Measurements from ENCODE around the gene GRHL1. TPM values are rescaled to one million over a fixed set of nuclear protein-coding genes. Genes with fewer than 3 reads are reported as not detected.
"Not testable (repeated sequence)": the region's sequence is repeated elsewhere in the genome, so short reads cannot be mapped to it uniquely, and the experiment has no call there.

GRHL1 gene
- total RNA-seq, 1 experiment from 2014 or later: 1.3 TPM

- Histone ChIP-seq H3K4me2 (ENCODE audit: low read depth, low read length, poor library complexity, severe bottlenecking) (no peak overlapping the region), H3K79me2 (ENCODE audit: low read length) (no peaks in the 10 kb centered on the region)
Observed at GRCh38 chr2:10030311-10030736, 78.8 kb downstream of the GRHL1 start.

DNA sequence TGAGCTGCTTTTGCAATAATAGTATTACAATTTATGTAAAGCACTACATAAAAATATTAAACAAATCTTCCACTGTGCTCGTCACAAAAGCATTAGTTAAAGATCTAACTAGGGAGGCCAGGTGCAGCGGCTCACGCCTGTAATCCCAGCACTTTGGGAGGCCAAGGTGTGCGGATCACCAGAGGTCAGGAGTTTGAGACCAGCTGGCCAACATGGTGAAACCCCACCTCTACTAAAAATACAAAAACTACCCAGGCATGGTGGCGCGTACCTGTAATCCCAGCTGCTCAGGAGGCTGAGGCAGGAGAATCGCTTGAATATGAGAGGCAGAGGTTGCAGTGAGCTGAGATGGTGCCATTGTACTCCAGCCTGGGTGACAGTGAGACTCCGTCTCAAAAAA, 79.3 kb downstream of the GRHL1 start:
- not testable (repeated sequence) for H3K4me3 ChIP-seq (ENCODE audit: low read length); DNase-seq; H2AFZ ChIP-seq (ENCODE audit: low read length); H3K79me2 ChIP-seq (ENCODE audit: low read length); H3K27ac ChIP-seq (ENCODE audit: low read length); H3K9me3 ChIP-seq (ENCODE audit: low read length); H3K4me2 ChIP-seq (ENCODE audit: low read depth, low read length, poor library complexity, severe bottlenecking); H3K27me3 ChIP-seq (ENCODE audit: low read length); H3K36me3 ChIP-seq (ENCODE audit: insufficient read depth, low read length); H3K9me2 ChIP-seq (replicated peaks; ENCODE audit: insufficient read depth, low read length); H4K20me1 ChIP-seq (ENCODE audit: insufficient read depth, low read depth, low read length); H3K4me1 ChIP-seq (ENCODE audit: low read length); H3K9ac ChIP-seq (ENCODE audit: low read length)

More at GRCh38 chr2:10030311-10030736, 78.8 kb downstream of the GRHL1 start:
- Histone ChIP-seq H2AFZ (ENCODE audit: low read length) (no peak overlapping the region), H4K20me1 (ENCODE audit: insufficient read depth, low read depth, low read length) (no peaks in the 10 kb centered on the region), H3K9me2 (replicated peaks; ENCODE audit: insufficient read depth, low read length) (no peaks in the 10 kb centered on the region), H3K9ac (ENCODE audit: low read length) (no peak overlapping the region), H3K4me3 (ENCODE audit: low read length) (no peak overlapping the region), H3K4me1 (ENCODE audit: low read length) (no peaks in the 10 kb centered on the region), H3K36me3 (ENCODE audit: insufficient read depth, low read length) (no peaks in the 10 kb centered on the region), H3K27ac (ENCODE audit: low read length) (no peak overlapping the region), H3K27me3 (ENCODE audit: low read length) (no peaks in the 10 kb centered on the region), H3K9me3 (ENCODE audit: low read length) (no peaks in the 10 kb centered on the region)
- DNase-seq: no peak

DNA sequence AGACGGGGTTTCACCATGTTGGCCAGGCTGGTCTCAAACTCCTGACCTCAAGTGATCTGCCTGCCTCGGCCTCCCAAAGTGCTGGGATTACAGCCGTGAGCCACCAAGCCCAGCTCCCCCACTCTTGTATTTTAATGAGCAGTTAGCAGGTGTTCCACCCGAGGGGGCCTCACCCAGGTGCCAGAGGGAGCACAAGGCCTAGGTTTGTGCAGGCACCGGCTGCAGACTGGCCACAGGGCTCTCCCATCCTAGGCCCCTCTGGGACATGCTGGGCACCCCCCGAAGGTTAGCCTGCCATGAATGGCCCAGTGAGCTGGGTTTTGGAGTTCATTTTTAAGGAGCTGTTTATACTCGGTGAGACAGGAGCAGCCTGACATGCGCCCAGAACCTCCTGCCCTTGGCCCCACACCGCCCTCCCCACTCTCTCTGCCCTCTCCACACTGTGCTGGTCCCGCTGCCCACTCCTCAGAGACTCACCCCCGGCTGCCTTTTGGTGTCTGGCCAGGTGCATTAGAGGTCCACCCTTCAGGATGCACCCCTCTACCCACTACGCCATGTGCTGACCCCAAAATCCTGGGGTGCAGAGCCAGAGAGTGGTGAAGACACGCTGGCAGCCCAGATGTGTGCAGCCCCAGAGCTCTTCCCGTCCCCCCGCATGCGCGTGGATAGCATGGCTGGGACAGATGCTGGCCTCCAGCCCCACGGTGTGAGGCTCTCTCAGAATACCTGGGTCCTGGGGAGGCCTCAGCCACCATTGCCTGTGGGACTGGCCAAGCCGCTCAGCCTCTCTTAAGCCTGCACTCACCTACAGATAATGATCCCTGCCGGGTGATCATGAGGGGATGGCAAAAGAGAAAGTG, 80.6 kb downstream of the GRHL1 start:
- no peaks in the 10 kb centered on the region for H4K20me1 ChIP-seq (ENCODE audit: insufficient read depth, low read depth, low read length)
- no peaks in the 10 kb centered on the region for H3K9me2 ChIP-seq (replicated peaks; ENCODE audit: insufficient read depth, low read length)
- no peak overlapping the region for H2AFZ ChIP-seq (ENCODE audit: low read length)
- H3K27ac ChIP-seq (ENCODE audit: low read length): no peak overlapping the region
- H3K79me2 ChIP-seq (ENCODE audit: low read length): no peaks in the 10 kb centered on the region
- DNase-seq: no peak
- H3K4me1 ChIP-seq (ENCODE audit: low read length): no peaks in the 10 kb centered on the region
- H3K4me3 ChIP-seq (ENCODE audit: low read length): no peak overlapping the region
- no peak overlapping the region for H3K4me2 ChIP-seq (ENCODE audit: low read depth, low read length, poor library complexity, severe bottlenecking)
- no peaks in the 10 kb centered on the region for H3K36me3 ChIP-seq (ENCODE audit: insufficient read depth, low read length)
- H3K9ac ChIP-seq (ENCODE audit: low read length): no peak overlapping the region
- H3K27me3 ChIP-seq (ENCODE audit: low read length): no peaks in the 10 kb centered on the region
- H3K9me3 ChIP-seq (ENCODE audit: low read length): no peaks in the 10 kb centered on the region

GRCh38 chr2:10032746-10033105, 81.2 kb downstream of the GRHL1 start:
- Histone ChIP-seq H3K9me3 (ENCODE audit: low read length) (no peaks in the 10 kb centered on the region), H3K4me1 (ENCODE audit: low read length) (no peaks in the 10 kb centered on the region), H2AFZ (ENCODE audit: low read length) (no peak overlapping the region), H4K20me1 (ENCODE audit: insufficient read depth, low read depth, low read length) (no peaks in the 10 kb centered on the region), H3K79me2 (ENCODE audit: low read length) (no peaks in the 10 kb centered on the region), H3K36me3 (ENCODE audit: insufficient read depth, low read length) (no peaks in the 10 kb centered on the region), H3K27ac (ENCODE audit: low read length) (no peak overlapping the region), H3K9me2 (replicated peaks; ENCODE audit: insufficient read depth, low read length) (no peaks in the 10 kb centered on the region), H3K4me2 (ENCODE audit: low read depth, low read length, poor library complexity, severe bottlenecking) (no peak overlapping the region), H3K4me3 (ENCODE audit: low read length) (no peak overlapping the region), H3K27me3 (ENCODE audit: low read length) (no peaks in the 10 kb centered on the region), H3K9ac (ENCODE audit: low read length) (no peak overlapping the region)
- no peak for DNase-seq

DNA sequence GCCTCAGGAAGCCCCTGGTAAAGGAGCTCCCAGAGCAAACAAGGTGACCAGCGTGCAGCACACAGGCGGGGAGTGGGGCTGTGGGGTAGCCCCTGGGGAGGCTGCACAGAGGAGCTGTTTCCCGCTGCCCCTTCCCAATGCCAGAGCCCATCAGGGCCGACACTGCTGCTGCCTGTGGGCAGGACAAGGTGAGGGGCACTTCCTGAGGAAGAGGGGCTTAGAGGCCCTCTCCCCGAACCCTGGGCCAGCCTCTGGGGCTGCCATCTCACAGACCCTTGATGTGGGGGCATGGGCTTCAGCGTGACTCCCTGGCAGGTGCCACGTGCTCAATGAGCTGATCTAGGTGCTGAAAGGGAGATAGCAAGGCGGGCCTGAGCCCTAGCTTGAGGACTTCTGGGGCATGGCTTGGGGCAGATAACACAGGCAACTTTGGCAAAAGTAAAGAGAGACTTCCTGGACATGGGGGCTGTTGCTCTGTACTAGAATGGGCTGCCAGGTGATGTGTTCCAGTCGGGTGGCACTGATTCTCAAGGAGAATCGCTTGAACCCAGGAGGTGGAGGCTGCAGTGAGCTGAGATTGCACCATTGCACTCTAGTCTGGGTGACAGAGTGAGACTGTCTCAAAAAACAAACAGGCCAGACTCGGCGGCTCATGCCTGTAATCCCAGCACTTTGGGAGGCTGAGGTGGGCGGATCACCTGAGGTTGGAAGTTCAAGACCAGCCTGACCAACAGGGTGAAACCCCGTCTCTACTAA, 81.9 kb downstream of the GRHL1 start:
- no peaks in the 10 kb centered on the region for H3K4me1 ChIP-seq (ENCODE audit: low read length)
- H4K20me1 ChIP-seq (ENCODE audit: insufficient read depth, low read depth, low read length): no peaks in the 10 kb centered on the region
- H3K4me2 ChIP-seq (ENCODE audit: low read depth, low read length, poor library complexity, severe bottlenecking): no peak overlapping the region
- H3K9me2 ChIP-seq (replicated peaks; ENCODE audit: insufficient read depth, low read length): no peaks in the 10 kb centered on the region
- no peak overlapping the region for H3K27ac ChIP-seq (ENCODE audit: low read length)
- H3K9ac ChIP-seq (ENCODE audit: low read length): no peak overlapping the region
- H3K9me3 ChIP-seq (ENCODE audit: low read length): no peaks in the 10 kb centered on the region
- no peak overlapping the region for H3K4me3 ChIP-seq (ENCODE audit: low read length)
- H3K27me3 ChIP-seq (ENCODE audit: low read length): no peaks in the 10 kb centered on the region
- no peak overlapping the region for H2AFZ ChIP-seq (ENCODE audit: low read length)
- no peaks in the 10 kb centered on the region for H3K79me2 ChIP-seq (ENCODE audit: low read length)
- no peak for DNase-seq
- H3K36me3 ChIP-seq (ENCODE audit: insufficient read depth, low read length): no peaks in the 10 kb centered on the region

DNA sequence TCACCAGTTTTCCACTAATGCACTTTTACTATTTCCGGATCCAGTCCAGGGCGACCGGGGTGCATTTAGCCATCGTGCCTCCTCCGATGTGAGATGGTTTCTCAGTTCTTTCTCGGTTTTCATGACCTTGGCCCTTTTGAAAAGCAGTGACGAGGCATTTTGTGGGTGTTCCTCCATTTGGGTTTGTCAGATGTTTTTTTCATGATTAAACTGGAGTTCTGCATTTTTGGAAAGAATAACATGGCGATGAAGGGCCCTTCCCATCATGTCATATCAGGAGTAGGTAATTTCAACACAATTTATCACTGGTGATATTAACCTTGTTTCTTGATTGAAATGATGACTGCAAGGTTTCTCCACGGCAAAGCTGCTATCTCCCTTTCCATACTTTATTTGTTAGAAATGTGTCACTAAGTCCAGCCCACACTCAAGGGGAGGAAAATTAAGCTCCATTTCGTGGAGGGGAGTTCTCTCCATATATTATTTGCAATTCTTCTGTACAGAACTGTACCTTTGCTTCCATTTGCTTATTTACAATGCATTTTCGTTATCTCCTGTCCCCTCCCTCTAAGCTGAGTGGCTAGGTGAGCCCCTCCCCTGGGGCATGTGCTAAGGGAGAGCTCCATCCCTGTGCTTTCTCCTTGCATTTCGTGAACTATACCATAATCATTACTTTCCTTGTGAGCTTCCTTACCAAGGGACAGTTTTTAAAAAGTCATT, 83.0 kb downstream of the GRHL1 start:
- Histone ChIP-seq H3K27ac (ENCODE audit: low read length) (no peak overlapping the region), H3K27me3 (ENCODE audit: low read length) (no peaks in the 10 kb centered on the region), H3K9me2 (replicated peaks; ENCODE audit: insufficient read depth, low read length) (no peaks in the 10 kb centered on the region), H3K79me2 (ENCODE audit: low read length) (no peaks in the 10 kb centered on the region), H4K20me1 (ENCODE audit: insufficient read depth, low read depth, low read length) (no peaks in the 10 kb centered on the region), H3K9ac (ENCODE audit: low read length) (no peak overlapping the region), H2AFZ (ENCODE audit: low read length) (no peak overlapping the region), H3K4me2 (ENCODE audit: low read depth, low read length, poor library complexity, severe bottlenecking) (no peak overlapping the region), H3K36me3 (ENCODE audit: insufficient read depth, low read length) (no peaks in the 10 kb centered on the region), H3K9me3 (ENCODE audit: low read length) (no peaks in the 10 kb centered on the region), H3K4me3 (ENCODE audit: low read length) (no peak overlapping the region), H3K4me1 (ENCODE audit: low read length) (no peaks in the 10 kb centered on the region)
- no peak for DNase-seq

- H3K9ac ChIP-seq (ENCODE audit: low read length): no peak overlapping the region
Observed at GRCh38 chr2:10035053-10035422, 83.5 kb downstream of the GRHL1 start.

GRCh38 chr2:10035633-10036032, 84.1 kb downstream of the GRHL1 start:
- Histone ChIP-seq H3K4me2 (ENCODE audit: low read depth, low read length, poor library complexity, severe bottlenecking) (no peak overlapping the region), H3K9me2 (replicated peaks; ENCODE audit: insufficient read depth, low read length) (no peaks in the 10 kb centered on the region), H3K4me3 (ENCODE audit: low read length) (no peak overlapping the region), H4K20me1 (ENCODE audit: insufficient read depth, low read depth, low read length) (no peaks in the 10 kb centered on the region), H3K27me3 (ENCODE audit: low read length) (no peaks in the 10 kb centered on the region), H3K4me1 (ENCODE audit: low read length) (no peaks in the 10 kb centered on the region), H3K9ac (ENCODE audit: low read length) (no peak overlapping the region), H3K27ac (ENCODE audit: low read length) (no peak overlapping the region), H3K36me3 (ENCODE audit: insufficient read depth, low read length) (no peaks in the 10 kb centered on the region), H3K9me3 (ENCODE audit: low read length) (no peaks in the 10 kb centered on the region), H3K79me2 (ENCODE audit: low read length) (no peaks in the 10 kb centered on the region), H2AFZ (ENCODE audit: low read length) (no peak overlapping the region)
- DNase-seq: no peak

More at GRCh38 chr2:10035053-10035422, 83.5 kb downstream of the GRHL1 start:
- H3K9me2 ChIP-seq (replicated peaks; ENCODE audit: insufficient read depth, low read length): no peaks in the 10 kb centered on the region
- no peaks in the 10 kb centered on the region for H3K36me3 ChIP-seq (ENCODE audit: insufficient read depth, low read length)
- no peaks in the 10 kb centered on the region for H3K79me2 ChIP-seq (ENCODE audit: low read length)
- H3K27ac ChIP-seq (ENCODE audit: low read length): no peak overlapping the region
- H3K4me3 ChIP-seq (ENCODE audit: low read length): no peak overlapping the region
- no peak overlapping the region for H3K4me2 ChIP-seq (ENCODE audit: low read depth, low read length, poor library complexity, severe bottlenecking)
- DNase-seq: no peak
- no peaks in the 10 kb centered on the region for H3K9me3 ChIP-seq (ENCODE audit: low read length)
- no peaks in the 10 kb centered on the region for H4K20me1 ChIP-seq (ENCODE audit: insufficient read depth, low read depth, low read length)
- no peaks in the 10 kb centered on the region for H3K27me3 ChIP-seq (ENCODE audit: low read length)
- H3K4me1 ChIP-seq (ENCODE audit: low read length): no peaks in the 10 kb centered on the region
- no peak overlapping the region for H2AFZ ChIP-seq (ENCODE audit: low read length)

All from Karpas-422 (cell line).